Vagina (tissue), 2 donors: ENCODE results near the gene ESR1.

ENCODE experiments used
- POLR2A ChIP-seq, 2 donors: fragments of 450-650 bp; IDR thresholded peaks; one replicate each; pipeline ENCODE4 v1.6.1; 2017; ENCODE audit warnings: antibody characterized with exemption in 2 of 2, mild to moderate bottlenecking in 2 of 2, moderate library complexity in 2 of 2
- POLR2AphosphoS5 ChIP-seq, 2 donors: sonication (generic); formaldehyde crosslinking; IDR thresholded peaks; one replicate each; pipeline ENCODE4 v1.9.0; 2017; ENCODE audit warnings: antibody characterized with exemption in 2 of 2, mild to moderate bottlenecking in 2 of 2, low read depth in 1 of 2; ENCODE audit not compliant: insufficient read depth in 1 of 2
- TF ChIP-seq, protein P1 (sequence below), 3 experiments: fragments of 450-650 bp in 2 of 3; fragments of 200-600 bp in 1 of 3; sonication (generic) in 1 of 3; IDR thresholded peaks; one replicate each; pipeline ENCODE4 v1.5.1; 2017 to 2019; ENCODE audit warnings: antibody characterized with exemption in 3 of 3, mild to moderate bottlenecking in 2 of 3, moderate library complexity in 2 of 3

DNA sequence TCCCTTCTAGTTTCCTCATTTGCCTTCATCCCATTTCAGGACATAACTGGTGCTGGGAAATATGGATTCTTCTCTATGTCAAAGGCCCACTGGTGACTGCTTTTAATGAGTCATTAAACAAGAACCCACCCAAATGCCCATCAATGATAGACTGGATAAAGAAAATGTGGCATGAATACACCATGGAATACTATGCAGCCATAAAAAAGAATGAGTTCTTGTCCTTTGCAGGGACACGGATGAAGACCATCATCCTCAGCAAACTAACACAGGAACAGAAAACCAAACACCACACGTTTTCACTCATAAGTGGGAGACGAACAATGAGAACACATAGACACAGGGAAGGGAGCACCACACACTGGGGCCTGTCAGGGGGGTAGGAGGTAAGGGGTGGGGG, 310.7 kb downstream of the ESR1 start:
- TF ChIP-seq, protein P1, sequence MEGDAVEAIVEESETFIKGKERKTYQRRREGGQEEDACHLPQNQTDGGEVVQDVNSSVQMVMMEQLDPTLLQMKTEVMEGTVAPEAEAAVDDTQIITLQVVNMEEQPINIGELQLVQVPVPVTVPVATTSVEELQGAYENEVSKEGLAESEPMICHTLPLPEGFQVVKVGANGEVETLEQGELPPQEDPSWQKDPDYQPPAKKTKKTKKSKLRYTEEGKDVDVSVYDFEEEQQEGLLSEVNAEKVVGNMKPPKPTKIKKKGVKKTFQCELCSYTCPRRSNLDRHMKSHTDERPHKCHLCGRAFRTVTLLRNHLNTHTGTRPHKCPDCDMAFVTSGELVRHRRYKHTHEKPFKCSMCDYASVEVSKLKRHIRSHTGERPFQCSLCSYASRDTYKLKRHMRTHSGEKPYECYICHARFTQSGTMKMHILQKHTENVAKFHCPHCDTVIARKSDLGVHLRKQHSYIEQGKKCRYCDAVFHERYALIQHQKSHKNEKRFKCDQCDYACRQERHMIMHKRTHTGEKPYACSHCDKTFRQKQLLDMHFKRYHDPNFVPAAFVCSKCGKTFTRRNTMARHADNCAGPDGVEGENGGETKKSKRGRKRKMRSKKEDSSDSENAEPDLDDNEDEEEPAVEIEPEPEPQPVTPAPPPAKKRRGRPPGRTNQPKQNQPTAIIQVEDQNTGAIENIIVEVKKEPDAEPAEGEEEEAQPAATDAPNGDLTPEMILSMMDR (IDR thresholded peaks at IDR 0.05) = no peak
- TF ChIP-seq POLR2AphosphoS5 (IDR thresholded peaks at IDR 0.05; ENCODE audit: insufficient read depth in 1 of 2, low read depth in 1 of 2) = no peak
- no peak for TF ChIP-seq POLR2A (IDR thresholded peaks at IDR 0.05)
